Measurements from ENCODE around the gene PAPPA. TPM values are rescaled to one million over a fixed set of nuclear protein-coding genes. Genes with fewer than 3 reads are reported as not detected.

The PAPPA gene
- total RNA-seq, 1 donor from 2014 or later = 0.52 TPM

DNA sequence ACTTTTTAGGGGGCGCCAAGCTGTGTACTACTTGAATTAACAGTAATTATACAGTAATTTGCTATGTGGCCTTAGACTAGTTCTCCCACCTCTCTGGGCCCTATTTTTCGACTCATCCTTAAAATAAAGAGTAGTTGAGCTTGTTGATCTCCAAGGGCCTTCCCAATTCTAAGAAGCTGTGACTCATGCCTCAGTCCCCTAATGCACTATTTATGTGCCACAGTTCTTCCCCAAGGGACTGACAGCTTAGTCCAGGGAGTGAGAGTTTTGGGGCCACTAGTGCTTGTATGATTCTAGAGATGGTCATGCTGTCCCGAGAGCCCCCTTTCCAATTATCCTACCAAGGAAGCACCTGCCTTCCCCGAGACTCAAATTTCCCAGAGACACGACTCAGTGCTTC, 149.7 kb downstream of the PAPPA start:
- no peaks in the 10 kb centered on the region for H3K4me1 ChIP-seq (ENCODE audit: control insufficient read depth in 3 of 3, insufficient read depth in 3 of 3, low read length in 3 of 3)
- H3K9ac ChIP-seq (ENCODE audit: low read depth in 1 of 3, low read length in 3 of 3) = no peak overlapping the region
- no peaks in the 10 kb centered on the region for H3K36me3 ChIP-seq (ENCODE audit: control insufficient read depth in 3 of 3, insufficient read depth in 3 of 3, low read length in 3 of 3)
- H3K9me3 ChIP-seq (ENCODE audit: control insufficient read depth in 3 of 3, low read length in 3 of 3) = no peaks in the 10 kb centered on the region
- H3K27me3 ChIP-seq (ENCODE audit: control insufficient read depth in 3 of 3, insufficient read depth in 3 of 3, low read length in 3 of 3) = no peaks in the 10 kb centered on the region
- H3K4me3 ChIP-seq (ENCODE audit: low read length in 3 of 3) = no peak overlapping the region
- no peak overlapping the region for H3K27ac ChIP-seq (ENCODE audit: low read depth, low read length)

DNA sequence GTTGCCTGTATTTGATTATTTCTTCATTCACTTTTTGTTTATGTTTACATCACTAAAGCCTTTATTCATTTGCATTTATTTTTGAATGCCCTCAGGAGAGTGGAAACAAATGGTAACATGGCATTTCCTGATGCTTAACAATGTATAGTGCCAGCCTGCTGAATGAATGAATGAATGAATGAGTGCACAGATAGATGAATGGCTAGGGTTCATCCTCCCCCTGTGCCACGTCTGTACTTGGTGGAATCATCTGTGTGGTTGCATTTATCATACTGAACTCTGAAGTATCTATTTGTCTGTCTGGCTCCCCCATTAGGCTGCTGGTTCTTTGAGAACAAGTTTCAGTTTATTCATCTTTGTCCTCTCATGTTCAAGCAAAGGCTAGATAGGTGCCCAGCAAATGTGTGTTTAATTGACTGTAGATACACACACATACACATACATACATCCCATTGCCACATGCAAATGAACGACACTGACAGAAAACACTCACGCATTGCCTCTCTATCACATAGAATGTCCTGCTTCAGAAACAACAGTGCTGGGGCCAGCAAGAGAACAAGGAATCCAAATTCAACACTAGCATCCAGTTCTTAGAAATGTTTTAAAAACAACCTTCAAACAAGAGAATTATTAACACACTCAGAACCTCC, 150.4 kb downstream of the PAPPA start:
- Histone ChIP-seq H3K27me3 (ENCODE audit: control insufficient read depth in 3 of 3, insufficient read depth in 3 of 3, low read length in 3 of 3) (no peaks in the 10 kb centered on the region), H3K36me3 (ENCODE audit: control insufficient read depth in 3 of 3, insufficient read depth in 3 of 3, low read length in 3 of 3) (no peaks in the 10 kb centered on the region), H3K9me3 (ENCODE audit: control insufficient read depth in 3 of 3, low read length in 3 of 3) (no peaks in the 10 kb centered on the region), H3K4me1 (ENCODE audit: control insufficient read depth in 3 of 3, insufficient read depth in 3 of 3, low read length in 3 of 3) (no peaks in the 10 kb centered on the region), H3K27ac (ENCODE audit: low read depth, low read length) (no peak overlapping the region), H3K9ac (ENCODE audit: low read depth in 1 of 3, low read length in 3 of 3) (no peak overlapping the region), H3K4me3 (ENCODE audit: low read length in 3 of 3) (no peak overlapping the region)

DNA sequence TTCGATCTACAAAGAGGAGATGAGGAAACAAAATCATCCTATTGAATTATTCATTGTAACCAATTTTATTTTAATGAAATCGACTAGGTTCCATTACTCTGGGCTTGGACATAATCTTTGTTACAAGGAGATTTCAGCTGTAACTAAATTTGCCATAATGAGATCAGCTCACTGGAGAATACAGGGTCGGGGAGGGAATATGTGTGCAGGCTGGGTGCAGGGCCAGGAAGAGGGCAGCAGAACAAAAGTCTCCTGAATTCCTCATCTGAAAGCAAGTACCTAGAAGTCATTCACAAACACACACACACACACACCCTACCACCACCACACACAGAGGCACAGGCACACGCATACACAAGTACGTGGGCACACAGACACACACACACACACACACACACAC, 151.2 kb downstream of the PAPPA start:
- Histone ChIP-seq H3K9ac (ENCODE audit: low read depth in 1 of 3, low read length in 3 of 3) (no peak overlapping the region), H3K27me3 (ENCODE audit: control insufficient read depth in 3 of 3, insufficient read depth in 3 of 3, low read length in 3 of 3) (no peaks in the 10 kb centered on the region), H3K36me3 (ENCODE audit: control insufficient read depth in 3 of 3, insufficient read depth in 3 of 3, low read length in 3 of 3) (no peaks in the 10 kb centered on the region), H3K27ac (ENCODE audit: low read depth, low read length) (no peak overlapping the region), H3K4me1 (ENCODE audit: control insufficient read depth in 3 of 3, insufficient read depth in 3 of 3, low read length in 3 of 3) (no peaks in the 10 kb centered on the region), H3K4me3 (ENCODE audit: low read length in 3 of 3) (no peak overlapping the region), H3K9me3 (ENCODE audit: control insufficient read depth in 3 of 3, low read length in 3 of 3) (no peaks in the 10 kb centered on the region)

DNA sequence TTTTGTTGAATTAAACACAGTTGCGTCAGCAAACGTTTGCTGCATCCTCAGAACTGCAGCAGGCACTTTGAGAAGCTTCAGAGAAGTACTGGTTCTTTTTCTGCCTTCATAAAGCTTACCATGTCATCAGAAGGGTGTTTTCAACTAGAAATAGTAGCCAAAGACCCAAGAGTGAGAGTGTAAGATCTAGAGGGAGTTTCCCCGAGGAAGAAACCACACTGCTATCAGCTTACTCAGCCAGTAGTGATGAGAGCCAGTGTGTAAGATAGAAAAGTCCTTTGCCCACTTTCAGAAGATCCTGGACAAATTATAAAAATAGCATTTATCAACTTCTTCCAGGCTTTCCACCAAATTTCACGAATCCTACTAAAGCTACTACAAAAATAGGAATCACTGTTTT, 154.5 kb downstream of the PAPPA start:
- no peaks in the 10 kb centered on the region for H3K4me1 ChIP-seq (ENCODE audit: control insufficient read depth in 3 of 3, insufficient read depth in 3 of 3, low read length in 3 of 3)
- H3K36me3 ChIP-seq (ENCODE audit: control insufficient read depth in 3 of 3, insufficient read depth in 3 of 3, low read length in 3 of 3) = no peaks in the 10 kb centered on the region
- H3K4me3 ChIP-seq (ENCODE audit: low read length in 3 of 3) = no peak overlapping the region
- no peaks in the 10 kb centered on the region for H3K9me3 ChIP-seq (ENCODE audit: control insufficient read depth in 3 of 3, low read length in 3 of 3)
- H3K27me3 ChIP-seq (ENCODE audit: control insufficient read depth in 3 of 3, insufficient read depth in 3 of 3, low read length in 3 of 3) = no peaks in the 10 kb centered on the region
- H3K9ac ChIP-seq (ENCODE audit: low read depth in 1 of 3, low read length in 3 of 3) = no peak overlapping the region
- H3K27ac ChIP-seq (ENCODE audit: low read depth, low read length) = no peak overlapping the region

DNA sequence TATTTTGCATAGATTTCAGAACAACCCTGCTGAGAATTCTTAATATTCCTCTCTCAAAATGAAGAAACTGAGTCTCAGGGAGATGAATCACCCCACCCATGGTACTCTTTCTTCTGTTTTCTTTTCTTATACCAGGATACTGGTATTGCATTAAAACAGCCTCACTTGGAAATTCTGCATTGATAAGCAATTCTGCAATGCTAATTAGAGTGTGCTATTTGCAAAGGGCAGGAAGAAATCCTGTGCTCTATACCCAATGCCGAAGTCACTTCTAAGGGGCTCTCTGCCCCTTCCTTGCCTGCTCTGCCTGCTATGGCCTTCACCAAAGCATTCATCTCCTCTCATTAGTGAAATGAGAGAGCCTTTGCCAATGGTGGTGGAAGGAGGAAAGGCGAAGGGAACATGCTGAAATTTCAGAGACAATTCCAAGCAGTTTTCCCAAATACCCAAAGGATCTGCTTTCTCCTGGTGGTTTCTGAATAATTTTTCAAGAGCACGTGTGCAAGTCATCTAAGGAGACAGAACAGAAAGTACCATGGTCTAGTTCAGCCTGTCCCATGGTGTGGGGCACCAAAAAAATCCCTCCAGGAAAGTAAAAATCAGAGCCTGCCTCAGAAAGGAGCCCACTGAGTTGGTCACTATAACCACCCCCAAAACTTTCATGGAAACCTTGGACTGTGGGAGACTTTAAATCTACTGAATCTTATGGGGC, 156.5 kb downstream of the PAPPA start:
- Histone ChIP-seq H3K36me3 (ENCODE audit: control insufficient read depth in 3 of 3, insufficient read depth in 3 of 3, low read length in 3 of 3) (no peaks in the 10 kb centered on the region), H3K4me1 (ENCODE audit: control insufficient read depth in 3 of 3, insufficient read depth in 3 of 3, low read length in 3 of 3) (no peaks in the 10 kb centered on the region), H3K27ac (ENCODE audit: low read depth, low read length) (no peak overlapping the region), H3K9ac (ENCODE audit: low read depth in 1 of 3, low read length in 3 of 3) (no peak overlapping the region), H3K4me3 (ENCODE audit: low read length in 3 of 3) (no peak overlapping the region), H3K27me3 (ENCODE audit: control insufficient read depth in 3 of 3, insufficient read depth in 3 of 3, low read length in 3 of 3) (no peaks in the 10 kb centered on the region), H3K9me3 (ENCODE audit: control insufficient read depth in 3 of 3, low read length in 3 of 3) (no peaks in the 10 kb centered on the region)

DNA sequence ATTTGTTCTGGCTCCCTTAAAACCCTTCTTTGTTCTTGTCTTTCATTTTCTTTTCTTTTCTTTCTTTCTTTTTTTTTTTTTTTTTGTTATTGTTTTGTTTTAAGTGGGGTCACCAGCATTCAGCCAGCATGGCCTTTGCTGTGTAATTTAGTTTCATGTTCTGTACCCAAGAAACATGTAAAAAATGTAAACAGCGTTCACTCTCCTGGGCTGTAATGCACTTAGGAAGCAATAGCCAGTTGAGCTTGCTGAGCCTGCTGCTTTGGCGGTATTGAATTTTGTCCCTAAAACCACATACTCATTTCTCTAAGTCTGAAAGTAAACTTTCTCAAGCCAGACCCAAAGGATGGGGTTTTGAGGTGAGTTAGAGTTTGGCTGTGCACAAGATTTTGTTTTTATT, 158.6 kb downstream of the PAPPA start:
- H3K36me3 ChIP-seq (ENCODE audit: control insufficient read depth in 3 of 3, insufficient read depth in 3 of 3, low read length in 3 of 3) = no peaks in the 10 kb centered on the region
- H3K27ac ChIP-seq (ENCODE audit: low read depth, low read length) = no peak overlapping the region
- no peaks in the 10 kb centered on the region for H3K4me1 ChIP-seq (ENCODE audit: control insufficient read depth in 3 of 3, insufficient read depth in 3 of 3, low read length in 3 of 3)
- H3K9me3 ChIP-seq (ENCODE audit: control insufficient read depth in 3 of 3, low read length in 3 of 3) = no peaks in the 10 kb centered on the region
- no peaks in the 10 kb centered on the region for H3K27me3 ChIP-seq (ENCODE audit: control insufficient read depth in 3 of 3, insufficient read depth in 3 of 3, low read length in 3 of 3)
- H3K4me3 ChIP-seq (ENCODE audit: low read length in 3 of 3) = no peak overlapping the region
- no peak overlapping the region for H3K9ac ChIP-seq (ENCODE audit: low read depth in 1 of 3, low read length in 3 of 3)

DNA sequence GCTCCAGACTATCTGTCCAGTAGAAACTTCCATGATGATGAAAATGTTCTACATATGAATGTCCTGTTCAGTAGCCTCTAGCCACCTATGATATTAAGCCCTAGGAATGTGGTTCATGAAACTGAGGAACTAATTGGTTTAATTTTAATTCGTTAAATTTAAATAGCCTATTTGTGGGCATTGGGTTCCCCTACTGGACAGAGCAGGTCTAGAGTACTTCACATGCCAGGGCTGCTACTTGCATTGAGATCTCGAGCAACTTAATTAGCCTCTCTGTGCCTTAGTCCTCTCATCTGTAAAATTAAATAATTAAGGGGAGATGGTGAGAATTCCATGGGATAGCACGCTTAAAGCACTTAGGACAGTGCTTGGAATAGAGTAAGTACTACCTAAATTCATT, 160.0 kb downstream of the PAPPA start:
- peaks cover 0 to under 1% (median 0%) of the 10 kb centered on the region in 3 donors for H3K4me1 ChIP-seq (ENCODE audit: control insufficient read depth in 3 of 3, insufficient read depth in 3 of 3, low read length in 3 of 3)
- H3K4me3 ChIP-seq (ENCODE audit: low read length in 3 of 3) = no peak overlapping the region
- H3K27ac ChIP-seq (ENCODE audit: low read depth, low read length) = no peak overlapping the region
- no peaks in the 10 kb centered on the region for H3K27me3 ChIP-seq (ENCODE audit: control insufficient read depth in 3 of 3, insufficient read depth in 3 of 3, low read length in 3 of 3)
- no peaks in the 10 kb centered on the region for H3K9me3 ChIP-seq (ENCODE audit: control insufficient read depth in 3 of 3, low read length in 3 of 3)
- no peaks in the 10 kb centered on the region for H3K36me3 ChIP-seq (ENCODE audit: control insufficient read depth in 3 of 3, insufficient read depth in 3 of 3, low read length in 3 of 3)
- no peak overlapping the region for H3K9ac ChIP-seq (ENCODE audit: low read depth in 1 of 3, low read length in 3 of 3)

DNA sequence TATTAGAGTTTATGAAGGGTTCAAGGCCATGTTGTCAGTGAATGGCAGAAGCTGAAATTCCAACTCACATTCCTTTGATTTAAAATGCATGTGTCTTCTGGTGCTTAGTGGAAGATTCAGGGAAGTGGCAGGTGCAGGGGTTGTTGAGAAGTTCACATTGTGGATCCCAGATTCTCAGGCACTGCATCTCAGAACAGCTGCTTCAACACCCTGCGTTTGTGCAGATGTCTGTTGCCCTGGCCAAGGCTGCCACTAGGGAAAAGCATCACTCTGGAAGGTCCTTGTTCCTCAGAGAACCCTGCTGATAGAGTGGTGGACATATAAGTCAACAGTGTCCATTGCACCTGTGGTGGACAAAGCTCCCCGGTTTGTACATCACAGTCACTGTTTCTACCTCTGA, 162.7 kb downstream of the PAPPA start:
- H3K27ac ChIP-seq (ENCODE audit: low read depth, low read length) = no peak overlapping the region
- H3K27me3 ChIP-seq (ENCODE audit: control insufficient read depth in 3 of 3, insufficient read depth in 3 of 3, low read length in 3 of 3) = no peaks in the 10 kb centered on the region
- H3K4me3 ChIP-seq (ENCODE audit: low read length in 3 of 3) = no peak overlapping the region
- no peaks in the 10 kb centered on the region for H3K36me3 ChIP-seq (ENCODE audit: control insufficient read depth in 3 of 3, insufficient read depth in 3 of 3, low read length in 3 of 3)
- no peaks in the 10 kb centered on the region for H3K9me3 ChIP-seq (ENCODE audit: control insufficient read depth in 3 of 3, low read length in 3 of 3)
- no peak overlapping the region for H3K9ac ChIP-seq (ENCODE audit: low read depth in 1 of 3, low read length in 3 of 3)
- peaks cover 0 to 7% (median 6%) of the 10 kb centered on the region in 3 donors for H3K4me1 ChIP-seq (ENCODE audit: control insufficient read depth in 3 of 3, insufficient read depth in 3 of 3, low read length in 3 of 3)

DNA sequence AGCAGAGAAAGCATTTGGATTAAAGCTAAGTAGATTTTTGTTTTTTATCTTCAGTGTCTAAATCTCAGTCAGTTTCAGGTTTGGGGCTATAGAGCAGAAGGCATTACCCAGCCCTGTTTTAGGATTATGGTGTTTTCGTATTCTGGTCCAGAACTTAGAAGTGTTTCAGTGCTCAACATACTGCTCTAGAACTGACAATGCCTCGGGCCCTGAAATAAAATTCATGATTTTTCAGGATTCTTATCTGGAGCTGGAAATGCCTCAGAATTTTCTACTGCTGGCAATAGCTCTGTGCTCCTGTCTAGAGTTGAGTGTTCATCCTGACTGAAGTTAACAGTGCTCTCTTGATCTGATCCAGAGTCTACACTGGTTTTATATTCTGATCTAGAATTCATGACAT, 163.9 kb downstream of the PAPPA start:
- Histone ChIP-seq H3K27ac (ENCODE audit: low read depth, low read length) (no peak overlapping the region), H3K36me3 (ENCODE audit: control insufficient read depth in 3 of 3, insufficient read depth in 3 of 3, low read length in 3 of 3) (no peaks in the 10 kb centered on the region), H3K27me3 (ENCODE audit: control insufficient read depth in 3 of 3, insufficient read depth in 3 of 3, low read length in 3 of 3) (no peaks in the 10 kb centered on the region), H3K4me1 (ENCODE audit: control insufficient read depth in 3 of 3, insufficient read depth in 3 of 3, low read length in 3 of 3) (peaks cover 0 to 7% (median 6%) of the 10 kb centered on the region in 3 donors), H3K9ac (ENCODE audit: low read depth in 1 of 3, low read length in 3 of 3) (no peak overlapping the region), H3K9me3 (ENCODE audit: control insufficient read depth in 3 of 3, low read length in 3 of 3) (no peaks in the 10 kb centered on the region), H3K4me3 (ENCODE audit: low read length in 3 of 3) (no peak overlapping the region)

DNA sequence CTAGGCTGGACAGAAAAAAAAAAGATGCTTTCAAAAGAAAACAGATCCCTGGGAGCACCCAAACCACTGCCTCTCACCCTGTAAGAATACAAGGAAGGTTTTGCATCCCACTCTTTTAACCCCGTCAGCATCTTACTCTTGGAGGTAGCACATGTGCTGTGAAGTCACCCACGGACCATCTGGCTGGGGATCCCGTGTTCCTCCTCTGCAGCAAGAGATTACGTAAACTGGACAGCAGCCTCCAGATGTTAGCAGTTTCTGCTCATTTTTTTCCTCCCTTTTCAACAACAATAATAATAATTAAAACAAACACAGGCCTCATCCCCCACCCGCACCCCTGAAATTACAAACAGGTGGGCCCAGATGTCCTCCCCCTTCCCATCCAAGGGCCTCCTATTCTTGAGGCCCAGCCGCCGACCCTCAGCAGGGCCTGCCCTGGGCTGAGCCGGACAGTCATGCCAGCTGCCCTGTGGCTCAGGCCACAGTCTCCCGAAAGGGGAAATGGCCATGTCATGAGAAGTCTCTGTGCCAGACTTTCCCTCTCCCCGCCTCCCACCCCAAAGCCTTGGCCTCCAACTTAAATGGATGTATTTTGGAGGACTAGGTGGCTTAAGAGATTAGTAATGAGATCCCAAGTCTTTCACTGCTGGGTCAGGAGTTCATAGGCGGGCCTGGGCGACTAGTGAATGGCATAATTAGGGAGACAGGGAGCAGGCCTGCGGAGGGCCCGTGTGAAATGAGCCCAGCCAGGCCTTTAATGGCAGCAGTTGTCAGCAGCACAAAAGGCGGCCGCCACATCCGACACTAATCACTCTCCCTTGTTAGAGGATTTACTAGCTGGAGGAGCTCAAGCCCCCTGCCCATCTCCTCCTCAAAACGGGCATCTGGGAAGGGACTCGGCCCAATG, 165.1 kb downstream of the PAPPA start:
- no peaks in the 10 kb centered on the region for H3K9me3 ChIP-seq (ENCODE audit: control insufficient read depth in 3 of 3, low read length in 3 of 3)
- no peaks in the 10 kb centered on the region for H3K27me3 ChIP-seq (ENCODE audit: control insufficient read depth in 3 of 3, insufficient read depth in 3 of 3, low read length in 3 of 3)
- no peak overlapping the region for H3K9ac ChIP-seq (ENCODE audit: low read depth in 1 of 3, low read length in 3 of 3)
- H3K36me3 ChIP-seq (ENCODE audit: control insufficient read depth in 3 of 3, insufficient read depth in 3 of 3, low read length in 3 of 3) = no peaks in the 10 kb centered on the region
- peaks cover 0 to 7% (median 6%) of the 10 kb centered on the region in 3 donors for H3K4me1 ChIP-seq (ENCODE audit: control insufficient read depth in 3 of 3, insufficient read depth in 3 of 3, low read length in 3 of 3)
- no peak overlapping the region for H3K4me3 ChIP-seq (ENCODE audit: low read length in 3 of 3)
- no peak overlapping the region for H3K27ac ChIP-seq (ENCODE audit: low read depth, low read length)
